ENCODE data around the gene ANTXR1. TPM values are rescaled to one million over a fixed set of nuclear protein-coding genes. Genes with fewer than 3 reads are reported as not detected.
A peak's percentile ranks its signal among the peaks of the same experiment; 100 is the strongest.

The ANTXR1 gene
- total and polyA plus RNA-seq, 9 of the 15 experiments (the other 6 are each of a cell fraction or from before 2014, with no cell fraction given), result 0.07 to 1.00 (median 0.54) TPM

DNA sequence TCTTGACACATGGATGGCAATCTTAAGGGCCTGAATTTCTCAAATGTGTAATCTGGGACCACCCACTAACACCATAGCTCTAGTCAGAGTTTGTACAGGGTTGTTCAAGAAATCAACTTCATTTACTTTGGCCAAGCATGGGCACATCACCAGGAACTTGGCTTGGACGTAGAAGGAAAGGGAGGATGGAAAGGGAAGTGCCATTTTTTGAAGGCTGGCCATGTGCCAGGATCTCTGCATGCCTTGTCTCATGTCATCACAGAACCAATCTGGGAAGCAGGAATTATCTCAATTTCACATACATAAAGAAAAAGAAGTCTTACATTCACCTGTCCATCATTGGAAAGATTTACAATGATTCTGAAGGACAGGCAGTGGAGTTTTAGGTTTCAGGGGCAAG, 128.1 kb downstream of the ANTXR1 start:
- FAIRE-seq, result no peak
- TF ChIP-seq, protein P1, sequence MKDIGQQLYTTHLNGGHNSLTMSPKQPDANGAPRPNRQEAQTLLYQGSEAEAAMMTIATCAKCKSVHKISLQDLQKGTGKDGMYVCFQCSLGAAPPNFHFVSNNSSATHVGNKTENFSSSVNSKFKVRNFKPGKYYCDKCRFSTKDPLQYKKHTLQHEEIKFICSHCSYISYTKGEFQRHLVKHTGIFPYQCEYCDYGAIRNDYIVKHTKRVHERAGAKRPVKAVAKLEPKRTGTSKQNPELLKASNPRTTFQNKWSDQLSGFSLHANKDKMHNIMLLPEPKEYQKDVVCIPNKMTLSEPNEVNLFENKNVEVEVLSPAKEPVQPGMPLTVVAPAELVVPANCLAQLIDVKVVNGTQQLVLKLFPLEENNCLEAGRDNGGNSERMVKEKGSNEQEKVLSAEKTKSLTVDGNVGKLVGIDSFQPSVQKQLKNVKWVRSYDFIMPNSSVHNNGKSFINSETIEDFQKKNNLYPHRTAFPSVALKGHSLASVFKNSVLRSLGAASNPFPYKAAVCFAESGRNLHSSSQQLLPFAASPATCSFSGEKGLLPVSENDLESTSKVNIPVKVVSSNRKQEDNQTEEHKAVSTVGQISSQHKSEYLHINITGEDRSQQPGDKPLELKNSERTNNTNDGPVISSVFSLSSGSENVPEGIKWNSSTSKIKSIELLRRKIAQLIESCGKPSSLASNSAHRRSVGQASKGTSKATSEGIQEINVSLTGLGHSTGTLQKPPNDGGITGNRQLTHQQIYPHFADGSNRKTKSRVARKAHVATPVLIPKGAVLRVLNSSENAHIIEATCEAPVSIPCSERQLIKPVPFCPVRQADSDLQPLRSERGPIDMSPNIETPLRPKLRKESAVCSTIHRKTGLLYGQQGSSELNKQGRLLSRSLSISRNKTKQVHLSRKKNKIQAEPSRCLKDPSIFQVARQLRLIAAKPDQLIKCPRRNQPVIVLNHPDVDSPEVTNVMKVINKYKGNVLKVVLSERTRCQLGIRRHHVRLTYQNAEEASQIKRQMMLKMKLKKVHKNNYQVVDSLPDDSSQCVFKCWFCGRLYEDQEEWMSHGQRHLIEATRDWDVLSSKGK (CRISPR knock-in tag; IDR thresholded peaks at IDR 0.05), result no peak
- peak; percentile 70 for TF ChIP-seq NFIC (IDR thresholded peaks at IDR 0.05)
- TF ChIP-seq, protein P2, sequence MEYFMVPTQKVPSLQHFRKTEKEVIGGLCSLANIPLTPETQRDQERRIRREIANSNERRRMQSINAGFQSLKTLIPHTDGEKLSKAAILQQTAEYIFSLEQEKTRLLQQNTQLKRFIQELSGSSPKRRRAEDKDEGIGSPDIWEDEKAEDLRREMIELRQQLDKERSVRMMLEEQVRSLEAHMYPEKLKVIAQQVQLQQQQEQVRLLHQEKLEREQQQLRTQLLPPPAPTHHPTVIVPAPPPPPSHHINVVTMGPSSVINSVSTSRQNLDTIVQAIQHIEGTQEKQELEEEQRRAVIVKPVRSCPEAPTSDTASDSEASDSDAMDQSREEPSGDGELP (CRISPR knock-in tag; IDR thresholded peaks at IDR 0.05; ENCODE audit: borderline replicate concordance), result no peak
- no peak for TF ChIP-seq RHOXF2B (CRISPR knock-in tag; conservative IDR thresholded peaks at IDR 0.05)
- TF ChIP-seq FOSL1 (tag; conservative IDR thresholded peaks at IDR 0.05), result no peak
- no peak for TF ChIP-seq RBFOX2 (IDR thresholded peaks at IDR 0.05; ENCODE audit: low read depth, low read length)
- no peak for TF ChIP-seq ZNF699 (CRISPR knock-in tag; IDR thresholded peaks at IDR 0.05; ENCODE audit: insufficient replicate concordance)
- TF ChIP-seq, protein P3, sequence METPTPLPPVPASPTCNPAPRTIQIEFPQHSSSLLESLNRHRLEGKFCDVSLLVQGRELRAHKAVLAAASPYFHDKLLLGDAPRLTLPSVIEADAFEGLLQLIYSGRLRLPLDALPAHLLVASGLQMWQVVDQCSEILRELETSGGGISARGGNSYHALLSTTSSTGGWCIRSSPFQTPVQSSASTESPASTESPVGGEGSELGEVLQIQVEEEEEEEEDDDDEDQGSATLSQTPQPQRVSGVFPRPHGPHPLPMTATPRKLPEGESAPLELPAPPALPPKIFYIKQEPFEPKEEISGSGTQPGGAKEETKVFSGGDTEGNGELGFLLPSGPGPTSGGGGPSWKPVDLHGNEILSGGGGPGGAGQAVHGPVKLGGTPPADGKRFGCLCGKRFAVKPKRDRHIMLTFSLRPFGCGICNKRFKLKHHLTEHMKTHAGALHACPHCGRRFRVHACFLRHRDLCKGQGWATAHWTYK (CRISPR knock-in tag; IDR thresholded peaks at IDR 0.05), result no peak
- TF ChIP-seq RAD51 (IDR thresholded peaks at IDR 0.05; ENCODE audit: borderline replicate concordance, low read depth), result no peak
- no peak overlapping the region for H3K9ac ChIP-seq (ENCODE audit: insufficient read depth in 1 of 2, low read depth in 2 of 2, low read length in 2 of 2)
- H3K4me2 ChIP-seq (ENCODE audit: insufficient read depth, low read length), result no peak overlapping the region
- ChIA-PET POLR2A (no interaction called here), CTCF (ENCODE audit: low intra/inter-chr PET ratio) (no interaction called here)
- no peaks in the 10 kb centered on the region for H3K4me1 ChIP-seq (replicated peaks in 1 of 2; ENCODE audit: control insufficient read depth in 2 of 2, insufficient read depth in 2 of 2, low read length in 2 of 2)
- no peak overlapping the region for H2AFZ ChIP-seq (ENCODE audit: low read depth, low read length)
- H3K79me2 ChIP-seq (ENCODE audit: control insufficient read depth, insufficient read depth, low read length), result no peaks in the 10 kb centered on the region
- intact Hi-C loops (cut with micrococcal nuclease), result no loop called here
- 0% methylated on average over 1 of the region's 1 CpG for WGBS (ENCODE audit: insufficient coverage, low coverage, missing lambda C conversion rate)
- in situ Hi-C loops (cut with MboI), result no loop called here
- no peak for DNase-seq (ENCODE audit: extremely low read depth in 1 of 4, low spot score in 3 of 4)
- H3K27me3 ChIP-seq (ENCODE audit: control insufficient read depth in 2 of 2, insufficient read depth in 2 of 2, low read length in 2 of 2), result peaks cover 2 to 16% of the 10 kb centered on the region in 2 experiments; a peak in 4 of 5 replicates
- no peaks in the 10 kb centered on the region for H4K20me1 ChIP-seq (replicated peaks; ENCODE audit: control insufficient read depth, insufficient read depth, low read length)
- no peaks in the 10 kb centered on the region for H3K36me3 ChIP-seq (ENCODE audit: control insufficient read depth, insufficient read depth, low read length)
- ATAC-seq, result no peak
- H3K9me1 ChIP-seq (ENCODE audit: control insufficient read depth, insufficient read depth, low read length), result no peaks in the 10 kb centered on the region
- no peak overlapping the region for H3K4me3 ChIP-seq
- no TSS peak for BruUV-seq (replicated peaks)
- no peaks in the 10 kb centered on the region for H3K9me3 ChIP-seq (replicated peaks; ENCODE audit: control insufficient read depth, insufficient read depth, low read depth, low read length)
- no peak overlapping the region for H3K27ac ChIP-seq (ENCODE audit: extremely low read depth, low read depth, low read length)
